NCI-H460 (cell line): ENCODE data around the gene HHIP. TPM values are rescaled to one million over a fixed set of nuclear protein-coding genes. Genes with fewer than 3 reads are reported as not detected.

Source experiments
- DNase-seq: peaks from one replicate; pipeline ENCODE4 v3.0.0-alpha.2; 2016; ENCODE audit warnings: low read depth; ENCODE audit errors: extremely low read depth
- polyA plus RNA-seq: library from polyadenylated mRNA; depleted of rRNA; stranded (reverse); fragments of >200 nt; gene quantifications from 2 replicates; pipeline ENCODE4 v1.2.3, GENCODE V29; 2014; cell fraction: nucleus; rRNA removed
- total RNA-seq: library from RNA; depleted of rRNA; stranded (reverse); fragments of >200 nt; shearing (Covaris generic); gene quantifications from 2 replicates; pipeline ENCODE4 v1.2.3, GENCODE V29; 2014; rRNA removed

Gene HHIP, protein sequence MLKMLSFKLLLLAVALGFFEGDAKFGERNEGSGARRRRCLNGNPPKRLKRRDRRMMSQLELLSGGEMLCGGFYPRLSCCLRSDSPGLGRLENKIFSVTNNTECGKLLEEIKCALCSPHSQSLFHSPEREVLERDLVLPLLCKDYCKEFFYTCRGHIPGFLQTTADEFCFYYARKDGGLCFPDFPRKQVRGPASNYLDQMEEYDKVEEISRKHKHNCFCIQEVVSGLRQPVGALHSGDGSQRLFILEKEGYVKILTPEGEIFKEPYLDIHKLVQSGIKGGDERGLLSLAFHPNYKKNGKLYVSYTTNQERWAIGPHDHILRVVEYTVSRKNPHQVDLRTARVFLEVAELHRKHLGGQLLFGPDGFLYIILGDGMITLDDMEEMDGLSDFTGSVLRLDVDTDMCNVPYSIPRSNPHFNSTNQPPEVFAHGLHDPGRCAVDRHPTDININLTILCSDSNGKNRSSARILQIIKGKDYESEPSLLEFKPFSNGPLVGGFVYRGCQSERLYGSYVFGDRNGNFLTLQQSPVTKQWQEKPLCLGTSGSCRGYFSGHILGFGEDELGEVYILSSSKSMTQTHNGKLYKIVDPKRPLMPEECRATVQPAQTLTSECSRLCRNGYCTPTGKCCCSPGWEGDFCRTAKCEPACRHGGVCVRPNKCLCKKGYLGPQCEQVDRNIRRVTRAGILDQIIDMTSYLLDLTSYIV
- total RNA-seq: 0.02 and 0.09 TPM in 2 replicates
- polyA plus RNA-seq: 0.13 and 0.51 TPM in 2 replicates

- no peak for DNase-seq
These were observed at the start of gene HHIP for GRCh38 chr4:144645631-144646522. Gene HHIP (plus strand): TSS chr4:144646156. CDS start chr4:144646676, 520 bp downstream.

- no peak for DNase-seq
These were observed 48.8 kb upstream of the HHIP start for GRCh38 chr4:144597171-144597570.

DNA sequence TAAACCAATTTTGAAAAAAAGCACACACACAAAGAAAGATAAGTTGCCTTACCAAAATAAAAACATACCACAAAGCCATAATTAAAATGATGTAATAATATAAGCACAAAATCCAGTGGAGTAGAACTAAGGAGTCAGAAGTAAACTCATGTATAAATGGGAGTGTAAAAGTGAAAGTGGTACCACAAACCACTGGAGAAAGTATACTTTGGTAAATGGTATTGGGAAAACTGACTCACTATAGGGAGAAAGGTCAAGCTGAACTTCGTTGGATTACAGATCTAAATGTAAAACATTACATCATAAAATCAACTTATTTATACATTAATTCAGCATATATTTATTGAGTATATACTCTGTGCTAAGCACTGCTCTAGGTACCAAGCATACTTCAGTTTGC lies 46.3 kb upstream of the HHIP start:
- DNase-seq: no peak

DNA sequence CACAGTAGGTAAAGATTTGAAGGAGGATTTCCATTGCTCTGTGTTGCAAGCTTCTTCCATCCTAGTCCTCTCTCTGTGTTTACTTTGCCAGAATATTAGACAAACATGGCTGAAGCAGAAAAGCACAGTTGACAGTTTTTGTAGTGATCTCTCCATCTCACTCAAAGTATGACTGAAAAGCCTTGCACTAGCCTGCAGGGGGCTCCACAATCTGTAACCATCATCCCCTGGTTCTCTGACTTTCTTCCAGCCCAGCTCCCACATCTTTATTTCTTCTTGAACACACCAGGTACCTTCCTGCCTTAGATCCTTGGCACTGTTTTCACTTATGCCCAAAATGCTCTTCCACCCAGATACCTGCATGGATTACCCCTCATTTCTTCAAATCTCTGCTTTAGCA lies 34.1 kb upstream of the HHIP start:
- DNase-seq: no peak

- DNase-seq: no peak
These were observed 30.9 kb upstream of the HHIP start for GRCh38 chr4:144614850-144615585.

DNA sequence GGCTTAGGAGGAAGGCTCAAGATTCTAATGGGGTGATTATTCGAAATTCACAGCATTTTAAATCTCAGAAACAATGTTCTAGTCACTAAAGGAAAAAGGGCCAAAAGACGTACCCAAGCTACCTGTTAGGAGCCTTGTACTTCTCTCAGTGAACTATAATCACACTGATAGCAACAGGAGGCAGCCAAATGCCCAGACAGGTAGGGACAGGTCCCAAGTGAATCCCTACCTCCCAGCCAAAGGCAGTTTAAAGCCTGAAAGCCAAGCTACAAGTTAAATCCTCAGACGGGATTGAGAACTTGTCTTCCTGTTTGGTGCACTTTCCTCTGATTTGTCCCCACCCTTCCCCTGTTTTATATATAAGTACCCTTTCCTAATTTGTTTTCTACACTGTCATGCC lies 24.3 kb upstream of the HHIP start:
- DNase-seq: no peak

DNA sequence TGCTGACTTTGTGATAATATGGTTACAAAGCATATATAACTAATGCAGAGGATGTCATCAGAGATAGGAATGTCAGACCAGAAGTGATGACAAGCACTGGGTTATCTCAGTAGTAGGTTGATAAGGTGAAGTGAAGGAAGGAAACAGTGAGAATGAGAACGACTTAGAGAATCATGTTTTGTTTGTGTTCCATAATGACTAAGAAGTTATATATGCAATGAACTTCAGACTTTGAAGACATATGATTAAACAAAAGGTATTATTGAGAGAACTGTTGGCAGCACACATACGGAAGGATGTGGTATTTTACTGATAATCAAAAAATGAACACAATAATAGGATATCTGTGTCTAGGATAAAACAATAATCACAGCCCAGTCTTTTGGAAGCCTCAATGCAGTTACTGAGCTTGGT lies 18.3 kb upstream of the HHIP start:
- no peak for DNase-seq

DNA sequence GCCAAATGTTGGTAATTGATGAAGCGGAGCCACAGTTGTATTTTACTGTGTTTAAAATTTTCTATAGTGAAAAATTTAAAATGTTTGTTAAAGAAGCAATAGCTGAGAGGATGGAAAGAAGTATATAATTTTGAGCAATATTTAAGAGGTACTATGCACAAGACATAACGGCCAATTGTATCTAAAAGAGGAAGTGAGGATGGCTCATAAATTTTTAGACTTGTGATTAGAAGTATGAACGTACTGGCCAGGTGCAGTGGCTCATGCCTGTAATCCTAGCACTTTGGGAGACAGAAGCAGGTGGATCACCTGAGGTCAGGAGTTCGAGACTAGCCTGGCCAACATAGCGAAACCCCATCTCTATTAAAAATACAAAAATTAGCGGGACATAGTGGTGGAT lies 12.7 kb upstream of the HHIP start:
- DNase-seq: no peak

DNA sequence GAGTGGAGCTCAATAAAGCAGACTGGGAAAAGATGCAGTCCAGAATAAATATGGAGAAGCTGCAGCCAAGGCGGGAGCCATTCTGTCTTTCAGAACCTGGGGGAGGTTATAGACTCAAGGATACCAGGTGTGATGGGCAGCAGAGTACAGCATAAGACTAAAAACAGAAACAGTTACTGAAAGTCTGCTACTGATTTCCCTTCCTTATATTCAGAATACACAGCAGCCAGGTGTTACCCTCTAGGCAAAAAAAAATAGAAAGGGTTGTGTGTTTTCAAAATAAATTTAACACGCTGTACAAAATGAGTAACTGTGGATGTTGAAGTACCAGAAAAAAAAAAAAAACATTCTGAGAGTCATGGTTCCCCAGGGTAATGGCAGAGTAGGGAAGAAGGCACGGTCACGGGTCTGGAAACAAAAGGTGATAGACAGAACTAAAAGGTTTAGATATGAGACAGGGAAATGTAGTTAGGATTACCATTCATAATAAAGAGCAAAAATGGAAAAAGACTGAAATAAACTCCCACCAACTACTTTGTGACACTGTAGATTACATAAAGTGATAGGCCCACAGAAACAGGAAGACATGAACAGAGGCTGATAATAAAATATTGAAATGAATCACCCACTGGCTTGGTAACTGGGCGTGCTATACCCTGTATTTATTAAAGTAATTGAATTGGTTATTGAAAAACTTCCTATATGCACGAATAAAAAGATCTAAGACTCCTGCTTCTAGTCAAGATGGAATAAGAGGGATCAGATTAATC lies 10.8 kb upstream of the HHIP start:
- DNase-seq: no peak

- DNase-seq: no peak
These were observed 1.4 kb upstream of the HHIP start for GRCh38 chr4:144644368-144645101.

GRCh38 chr4:144645102-144645630 lies 790 bp upstream of the HHIP start:
- DNase-seq: no peak

- DNase-seq: no peak
These were observed 653 bp downstream of the HHIP start for GRCh38 chr4:144646523-144647094.

DNA sequence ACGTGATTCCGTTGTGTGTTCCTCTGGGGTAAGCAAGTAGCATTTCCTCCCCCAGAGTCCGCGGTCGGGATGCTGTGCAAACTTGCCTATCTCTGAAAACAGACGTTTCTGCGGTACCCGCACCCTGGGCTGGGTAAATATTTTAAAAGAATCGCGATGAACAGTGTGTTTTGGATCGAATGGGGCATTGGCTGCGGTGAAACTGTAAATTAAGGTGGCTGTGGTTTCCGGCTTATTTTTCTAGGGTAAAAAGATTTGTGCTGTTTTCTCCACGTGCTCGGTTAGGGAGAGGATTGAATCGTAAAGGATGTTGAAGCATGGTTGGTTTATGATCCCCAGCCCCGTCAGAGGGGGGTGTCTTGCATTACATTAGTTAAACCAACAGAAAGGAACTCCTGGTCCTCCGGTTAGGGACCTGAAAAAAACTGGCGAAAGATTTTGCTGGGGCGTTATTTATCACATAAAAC lies 1.2 kb downstream of the HHIP start:
- DNase-seq: no peak

- no peak for DNase-seq
These were observed 1.6 kb downstream of the HHIP start for GRCh38 chr4:144647590-144647989.

- no peak for DNase-seq
These were observed 2.1 kb downstream of the HHIP start for GRCh38 chr4:144648042-144648441.

DNA sequence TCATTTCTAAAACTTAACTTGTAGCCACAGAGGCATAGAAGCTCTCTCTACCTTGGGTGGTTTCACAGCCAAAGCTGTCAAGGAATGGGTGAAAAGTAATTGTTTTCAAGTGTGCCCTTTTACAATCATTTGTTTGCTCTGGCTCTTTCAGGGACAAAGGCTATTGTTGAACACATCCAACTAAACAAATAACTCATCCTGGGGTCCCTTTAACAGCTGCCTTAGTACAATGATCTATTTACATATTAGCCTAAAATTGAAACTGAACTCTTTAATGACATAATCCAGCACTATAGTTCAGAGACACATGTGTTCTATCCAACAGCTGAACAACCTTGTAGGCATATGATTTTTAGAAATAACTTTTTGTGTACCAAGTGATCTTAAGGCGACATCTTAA lies 3.7 kb downstream of the HHIP start:
- DNase-seq: no peak

GRCh38 chr4:144650311-144651005 lies 4.5 kb downstream of the HHIP start:
- DNase-seq: no peak
